GM12878 (cell line): ENCODE results near the gene DNAJC4. TPM values are rescaled to one million over a fixed set of nuclear protein-coding genes. Genes with fewer than 3 reads are reported as not detected.

Experiments used
- BACH1 ChIP-seq: fragments of 450-650 bp; IDR thresholded peaks from 2 replicates; pipeline ENCODE4 v1.6.1; 2017; ENCODE audit warnings: mild to moderate bottlenecking, borderline replicate concordance
- EZH2 ChIP-seq: IDR thresholded peaks from 2 replicates; pipeline ENCODE4 v1.6.1; 2012; ENCODE audit warnings: low read depth, mild to moderate bottlenecking, control low read depth, inconsistent platforms, low read length, borderline replicate concordance; ENCODE audit not compliant: control insufficient read depth
- FOS ChIP-seq: IDR thresholded peaks from 3 replicates; pipeline ENCODE4 v1.6.1; 2011; ENCODE audit warnings: borderline replicate concordance; ENCODE audit not compliant: insufficient read length; ENCODE audit errors: extremely low read depth
- FOXK2 ChIP-seq: fragments of 450-650 bp; IDR thresholded peaks from 2 replicates; pipeline ENCODE4 v1.6.1; 2017; ENCODE audit warnings: mild to moderate bottlenecking, moderate library complexity
- JUND ChIP-seq: IDR thresholded peaks from 2 replicates; pipeline ENCODE4 v1.6.1; 2012; ENCODE audit warnings: low read depth, mild to moderate bottlenecking, low read length, improper control_type of control experiment, moderate library complexity
- MXI1 ChIP-seq: fragments of 150-350 bp; IDR thresholded peaks from 2 replicates; pipeline ENCODE4 v1.6.1; 2011; ENCODE audit warnings: low read depth, mild to moderate bottlenecking, inconsistent platforms, low read length, improper control_type of control experiment
- SIN3A ChIP-seq: IDR thresholded peaks from 2 replicates; pipeline ENCODE4 v1.6.1; 2012; ENCODE audit warnings: low read depth, low read length, improper control_type of control experiment
- SMAD1 ChIP-seq: fragments of 450-650 bp; IDR thresholded peaks from 2 replicates; pipeline ENCODE4 v1.6.1; 2018; ENCODE audit warnings: mild to moderate bottlenecking, low read depth; ENCODE audit not compliant: partially characterized antibody
- SMARCA5 ChIP-seq: fragments of 450-650 bp; IDR thresholded peaks from 2 replicates; pipeline ENCODE4 v1.6.1; 2017; ENCODE audit warnings: mild to moderate bottlenecking
- SPI1 ChIP-seq: IDR thresholded peaks from 2 replicates; pipeline ENCODE4 v1.6.1; 2011; ENCODE audit warnings: low read depth, mild to moderate bottlenecking, low read length, moderate library complexity, borderline replicate concordance; ENCODE audit not compliant: insufficient read depth
- TAF1 ChIP-seq: IDR thresholded peaks from 2 replicates; pipeline ENCODE4 v1.6.1; 2011; ENCODE audit warnings: mild to moderate bottlenecking, low read depth, low read length, borderline replicate concordance
- USF2 ChIP-seq: IDR thresholded peaks from 2 replicates; pipeline ENCODE4 v1.6.1; 2011; ENCODE audit warnings: low read depth, low read length, improper control_type of control experiment, borderline replicate concordance
- YBX1 ChIP-seq: fragments of 450-650 bp; IDR thresholded peaks from 2 replicates; pipeline ENCODE4 v1.6.1; 2016; ENCODE audit warnings: antibody characterized with exemption
- ZNF592 ChIP-seq: fragments of 450-650 bp; IDR thresholded peaks from 2 replicates; pipeline ENCODE4 v1.6.1; 2017; ENCODE audit warnings: mild to moderate bottlenecking, moderate library complexity
- polyA plus RNA-seq, 11 experiments: library from polyadenylated mRNA; depleted of rRNA in 4 of 11; unstranded in 6 of 11; stranded (reverse) in 5 of 11; fragments of >200 nt; fragmentation: Nextera tagmentation in 4 of 11; fragmentation: Illumina TruSeq in 1 of 11; extraction: Ambion mirVana in 4 of 11; extraction: Trizol in 1 of 11; gene quantifications; 1 replicate in 1 of 11; 2 replicates in 10 of 11; pipeline versions ENCODE4 v1.2.1 to v1.2.3, GENCODE V29; 2011 to 2016; ENCODE audit warnings: inconsistent platforms in 2 of 11, missing spikeins in 2 of 11, low read depth in 1 of 11
- total RNA-seq, 4 experiments: library from RNA; depleted of rRNA in 3 of 4; stranded (reverse); fragments of >200 nt in 3 of 4; fragmentation: Illumina TruSeq in 1 of 4; extraction: Trizol in 1 of 4; gene quantifications; 2 replicates each; pipeline versions ENCODE4 v1.2.1 to v1.2.3, GENCODE V29; 2013 to 2021
- TF ChIP-seq, protein P1 (sequence below): fragments of 450-650 bp; IDR thresholded peaks from 2 replicates; pipeline ENCODE4 v1.6.1; 2017; ENCODE audit warnings: low read depth, mild to moderate bottlenecking, moderate library complexity
- TF ChIP-seq, protein P2 (sequence below): IDR thresholded peaks from 2 replicates; pipeline ENCODE4 v1.6.1; 2011; ENCODE audit warnings: mild to moderate bottlenecking, low read depth, low read length, moderate library complexity; ENCODE audit not compliant: insufficient replicate concordance
- TF ChIP-seq, protein P3 (sequence below): IDR thresholded peaks from 2 replicates; pipeline ENCODE4 v1.6.1; 2012; ENCODE audit warnings: low read depth, low read length, improper control_type of control experiment
- TF ChIP-seq, protein P4 (sequence below): fragments of 450-650 bp; conservative IDR thresholded peaks from 2 replicates; pipeline ENCODE4 v1.6.1; 2017; ENCODE audit warnings: mild to moderate bottlenecking, moderate library complexity

DNAJC4 gene
- total and polyA plus RNA-seq, 10 of the 15 experiments (the other 5 are each of a cell fraction or from before 2014, with no cell fraction given), result 3.7 to 64.9 (median 30.1) TPM

GRCh38 chr11:64207256-64208085, 22.9 kb upstream of the DNAJC4 start (continued):
- TF ChIP-seq, protein P1, sequence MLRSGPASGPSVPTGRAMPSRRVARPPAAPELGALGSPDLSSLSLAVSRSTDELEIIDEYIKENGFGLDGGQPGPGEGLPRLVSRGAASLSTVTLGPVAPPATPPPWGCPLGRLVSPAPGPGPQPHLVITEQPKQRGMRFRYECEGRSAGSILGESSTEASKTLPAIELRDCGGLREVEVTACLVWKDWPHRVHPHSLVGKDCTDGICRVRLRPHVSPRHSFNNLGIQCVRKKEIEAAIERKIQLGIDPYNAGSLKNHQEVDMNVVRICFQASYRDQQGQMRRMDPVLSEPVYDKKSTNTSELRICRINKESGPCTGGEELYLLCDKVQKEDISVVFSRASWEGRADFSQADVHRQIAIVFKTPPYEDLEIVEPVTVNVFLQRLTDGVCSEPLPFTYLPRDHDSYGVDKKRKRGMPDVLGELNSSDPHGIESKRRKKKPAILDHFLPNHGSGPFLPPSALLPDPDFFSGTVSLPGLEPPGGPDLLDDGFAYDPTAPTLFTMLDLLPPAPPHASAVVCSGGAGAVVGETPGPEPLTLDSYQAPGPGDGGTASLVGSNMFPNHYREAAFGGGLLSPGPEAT, result peak; percentile 65; the same call in 1 of the 2 replicates
- TF ChIP-seq, protein P2, sequence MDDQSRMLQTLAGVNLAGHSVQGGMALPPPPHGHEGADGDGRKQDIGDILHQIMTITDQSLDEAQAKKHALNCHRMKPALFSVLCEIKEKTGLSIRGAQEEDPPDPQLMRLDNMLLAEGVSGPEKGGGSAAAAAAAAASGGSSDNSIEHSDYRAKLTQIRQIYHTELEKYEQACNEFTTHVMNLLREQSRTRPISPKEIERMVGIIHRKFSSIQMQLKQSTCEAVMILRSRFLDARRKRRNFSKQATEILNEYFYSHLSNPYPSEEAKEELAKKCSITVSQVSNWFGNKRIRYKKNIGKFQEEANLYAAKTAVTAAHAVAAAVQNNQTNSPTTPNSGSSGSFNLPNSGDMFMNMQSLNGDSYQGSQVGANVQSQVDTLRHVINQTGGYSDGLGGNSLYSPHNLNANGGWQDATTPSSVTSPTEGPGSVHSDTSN, result peak; percentile 76
- TF ChIP-seq SPI1 (peak; percentile 47), ZNF592 (no peak), BACH1 (peak; percentile 42; the same call in 1 of the 2 replicates), SMARCA5 (no peak), USF2 (no peak), FOXK2 (no peak), FOS (no peak), TAF1 (peak; percentile 90; the same call in 1 of the 2 replicates), MXI1 (peak; percentile 74), SIN3A (0 out of 2 replicates have a peak, but pooled peaks have one; percentile 38), JUND (no peak), YBX1 (no peak), SMAD1 (no peak), EZH2 (no peak)
- TF ChIP-seq, protein P3, sequence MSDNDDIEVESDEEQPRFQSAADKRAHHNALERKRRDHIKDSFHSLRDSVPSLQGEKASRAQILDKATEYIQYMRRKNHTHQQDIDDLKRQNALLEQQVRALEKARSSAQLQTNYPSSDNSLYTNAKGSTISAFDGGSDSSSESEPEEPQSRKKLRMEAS, result peak; percentile 72
- TF ChIP-seq, protein P4, sequence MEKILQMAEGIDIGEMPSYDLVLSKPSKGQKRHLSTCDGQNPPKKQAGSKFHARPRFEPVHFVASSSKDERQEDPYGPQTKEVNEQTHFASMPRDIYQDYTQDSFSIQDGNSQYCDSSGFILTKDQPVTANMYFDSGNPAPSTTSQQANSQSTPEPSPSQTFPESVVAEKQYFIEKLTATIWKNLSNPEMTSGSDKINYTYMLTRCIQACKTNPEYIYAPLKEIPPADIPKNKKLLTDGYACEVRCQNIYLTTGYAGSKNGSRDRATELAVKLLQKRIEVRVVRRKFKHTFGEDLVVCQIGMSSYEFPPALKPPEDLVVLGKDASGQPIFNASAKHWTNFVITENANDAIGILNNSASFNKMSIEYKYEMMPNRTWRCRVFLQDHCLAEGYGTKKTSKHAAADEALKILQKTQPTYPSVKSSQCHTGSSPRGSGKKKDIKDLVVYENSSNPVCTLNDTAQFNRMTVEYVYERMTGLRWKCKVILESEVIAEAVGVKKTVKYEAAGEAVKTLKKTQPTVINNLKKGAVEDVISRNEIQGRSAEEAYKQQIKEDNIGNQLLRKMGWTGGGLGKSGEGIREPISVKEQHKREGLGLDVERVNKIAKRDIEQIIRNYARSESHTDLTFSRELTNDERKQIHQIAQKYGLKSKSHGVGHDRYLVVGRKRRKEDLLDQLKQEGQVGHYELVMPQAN, result peak; percentile 29; the same call in 1 of the 2 replicates
